HG03432 (cell line): Measurements from ENCODE around the gene MED16.
"Not testable (repeated sequence)": the region's sequence is repeated elsewhere in the genome, so short reads cannot be mapped to it uniquely, and the experiment has no call there.

Experiments
- ATAC-seq: cut with Tn5 transposase; IDR thresholded peaks from one replicate; pipeline ENCODE4 v1.9.1; 2021; ENCODE audit warnings: mild to moderate bottlenecking, moderate library complexity; ENCODE audit not compliant: unreplicated experiment

MED16 gene

DNA sequence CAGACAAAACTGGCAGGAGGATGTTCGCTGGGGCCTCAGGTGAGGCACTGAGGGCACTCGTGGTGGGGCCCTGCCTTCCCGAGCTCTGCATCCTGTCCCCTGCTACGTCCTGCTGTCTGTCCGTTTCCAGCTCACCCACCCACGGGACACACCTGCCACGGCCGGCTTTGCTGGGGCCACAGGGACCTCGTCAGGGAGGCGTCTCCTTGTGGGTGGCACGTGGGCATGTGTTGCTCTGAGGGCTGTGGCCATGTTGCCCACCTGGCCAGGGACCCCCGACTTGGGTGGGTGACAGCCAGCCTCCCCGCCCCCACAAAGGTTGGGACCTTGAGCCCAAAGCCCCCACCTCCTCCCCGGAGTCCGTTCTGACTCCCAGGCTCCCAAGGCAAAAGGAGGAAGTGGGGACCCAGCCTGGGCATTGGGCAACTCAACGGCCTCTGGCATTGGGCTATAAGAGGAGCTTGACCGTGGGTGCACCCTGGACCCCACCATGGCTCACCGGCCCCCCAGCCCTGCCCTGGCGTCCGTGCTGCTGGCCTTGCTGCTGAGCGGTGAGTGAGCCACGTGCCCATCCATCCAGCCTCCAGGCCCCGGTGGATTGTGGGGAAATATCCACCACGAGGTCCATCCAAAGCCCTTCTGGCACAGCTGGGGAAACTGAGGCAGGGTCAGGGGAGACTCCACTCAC lies 52.3 kb downstream of the MED16 start, which contains the start of gene PRTN3:
Gene PRTN3, plus strand, starts transcription at position 481 of the 688 bp plus-strand sequence. Its CDS starts 10 bp downstream, at position 491.
- ATAC-seq, result no peak

DNA sequence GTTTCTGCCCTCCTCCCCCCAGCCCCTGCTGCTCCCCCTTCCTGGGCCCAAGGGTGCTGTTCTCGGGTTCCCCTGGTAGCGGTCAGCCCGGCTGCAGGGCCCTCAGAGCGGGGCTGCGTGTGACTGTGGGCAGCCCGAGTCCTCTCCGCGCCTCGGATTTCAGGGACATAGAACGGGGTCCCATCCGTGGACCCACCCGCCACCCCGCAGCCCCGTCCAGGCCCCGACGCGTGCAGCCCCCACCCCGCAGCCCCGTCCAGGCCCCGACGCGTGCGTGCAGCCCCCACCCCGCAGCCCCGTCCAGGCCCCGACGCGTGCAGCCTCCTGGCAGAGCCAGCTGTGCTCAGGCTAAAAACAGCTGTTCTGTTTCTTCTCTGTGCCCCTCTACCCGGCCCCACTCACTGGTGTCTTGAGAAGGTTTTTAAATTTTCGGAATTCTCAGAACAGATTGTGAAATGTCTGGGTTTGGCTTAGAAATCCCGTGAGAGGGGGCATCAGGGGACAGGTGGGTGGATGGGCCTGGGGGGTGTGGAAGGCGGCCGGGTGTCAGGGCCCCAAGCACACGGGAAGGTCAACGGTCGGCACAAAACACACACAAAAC lies 57.7 kb downstream of the MED16 start:
- ATAC-seq, result no peak

DNA sequence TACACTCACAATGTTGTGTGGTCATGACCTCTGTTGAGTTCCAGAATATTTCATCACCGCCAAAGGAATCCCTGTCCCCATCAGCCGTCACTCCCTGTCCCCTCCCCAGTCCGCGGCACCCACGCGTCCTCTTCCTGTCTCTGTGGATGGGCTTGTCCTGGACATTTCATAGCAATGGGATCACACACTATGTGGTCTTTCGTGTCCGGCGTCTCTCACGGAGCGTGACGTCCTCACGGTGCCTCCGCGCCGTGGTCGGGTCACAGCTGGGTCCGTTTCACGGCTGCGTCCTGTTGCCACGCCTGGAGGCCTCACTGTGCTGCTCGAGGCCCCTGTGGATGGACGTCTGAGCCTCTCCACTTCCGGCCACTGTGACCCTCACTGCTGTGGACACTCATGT lies 58.8 kb downstream of the MED16 start:
- ATAC-seq, result no peak

DNA sequence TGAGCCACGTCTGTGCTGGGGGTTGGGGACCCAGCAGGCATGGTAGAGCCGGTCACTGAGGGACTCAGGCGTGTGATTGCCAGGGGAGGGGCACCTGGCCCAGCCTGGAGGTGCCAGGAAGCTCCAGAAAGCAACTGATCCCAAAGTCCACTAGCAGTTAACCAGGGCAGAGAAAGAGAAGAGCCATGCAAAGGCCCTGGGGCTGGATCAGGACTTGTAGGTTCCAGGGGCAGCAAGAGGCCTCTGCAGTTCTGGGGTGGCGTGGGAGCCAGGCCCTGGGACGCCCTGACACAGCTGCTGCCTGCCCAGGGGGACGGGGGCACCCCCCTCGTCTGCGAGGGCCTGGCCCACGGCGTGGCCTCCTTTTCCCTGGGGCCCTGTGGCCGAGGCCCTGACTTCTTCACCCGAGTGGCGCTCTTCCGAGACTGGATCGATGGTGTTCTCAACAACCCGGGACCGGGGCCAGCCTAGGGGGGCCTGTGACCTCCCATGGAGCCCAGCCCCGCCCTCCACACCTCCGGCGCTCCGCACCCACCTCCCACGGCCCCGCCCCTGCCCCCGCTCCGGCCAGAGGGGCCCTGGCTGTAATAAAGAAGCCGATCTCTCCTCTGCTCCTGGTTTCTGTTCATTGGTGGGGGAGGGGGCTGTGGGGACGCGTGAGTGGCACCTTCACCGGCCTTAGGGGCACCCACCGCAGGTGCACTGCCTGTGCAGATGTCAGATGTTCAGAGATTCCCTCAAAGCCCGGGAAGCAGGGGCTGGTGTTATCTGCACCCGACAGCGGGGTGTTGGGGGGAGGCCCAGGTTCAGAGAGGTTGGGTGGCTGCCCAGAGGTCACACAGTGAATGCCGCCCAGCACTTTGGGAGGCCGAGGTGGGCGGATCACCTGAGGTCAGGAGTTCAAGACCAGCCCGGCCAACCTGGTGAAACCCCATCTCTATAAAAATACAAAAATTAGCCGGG lies 61.3 kb downstream of the MED16 start:
- no peak for ATAC-seq

DNA sequence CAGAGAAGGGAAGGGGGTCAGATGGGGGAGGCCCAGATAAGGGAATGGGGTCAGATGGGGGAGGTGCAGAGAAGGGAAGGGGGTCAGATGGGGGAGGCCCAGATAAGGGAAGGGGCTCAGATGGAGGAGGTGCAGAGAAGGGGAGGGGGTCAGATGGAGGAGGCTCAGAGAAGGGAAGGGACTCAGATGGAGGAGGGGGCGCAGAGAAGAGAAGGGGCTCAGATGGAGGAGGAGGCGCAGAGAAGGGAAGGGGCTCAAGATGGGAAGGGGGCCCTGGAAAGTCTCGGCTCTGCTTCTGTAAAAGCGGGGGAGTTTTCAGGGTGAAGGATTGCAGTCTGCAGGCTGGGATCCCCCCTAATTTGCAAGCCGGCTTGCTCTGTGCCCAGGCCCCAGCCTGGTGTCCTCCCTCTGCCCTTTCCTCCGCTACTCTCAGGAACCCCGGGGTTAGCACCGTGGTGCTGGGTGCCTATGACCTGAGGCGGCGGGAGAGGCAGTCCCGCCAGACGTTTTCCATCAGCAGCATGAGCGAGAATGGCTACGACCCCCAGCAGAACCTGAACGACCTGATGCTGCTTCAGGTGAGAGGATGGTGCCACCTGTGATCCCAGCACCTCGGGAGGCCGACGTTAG lies 63.7 kb downstream of the MED16 start:
- ATAC-seq, result no peak

DNA sequence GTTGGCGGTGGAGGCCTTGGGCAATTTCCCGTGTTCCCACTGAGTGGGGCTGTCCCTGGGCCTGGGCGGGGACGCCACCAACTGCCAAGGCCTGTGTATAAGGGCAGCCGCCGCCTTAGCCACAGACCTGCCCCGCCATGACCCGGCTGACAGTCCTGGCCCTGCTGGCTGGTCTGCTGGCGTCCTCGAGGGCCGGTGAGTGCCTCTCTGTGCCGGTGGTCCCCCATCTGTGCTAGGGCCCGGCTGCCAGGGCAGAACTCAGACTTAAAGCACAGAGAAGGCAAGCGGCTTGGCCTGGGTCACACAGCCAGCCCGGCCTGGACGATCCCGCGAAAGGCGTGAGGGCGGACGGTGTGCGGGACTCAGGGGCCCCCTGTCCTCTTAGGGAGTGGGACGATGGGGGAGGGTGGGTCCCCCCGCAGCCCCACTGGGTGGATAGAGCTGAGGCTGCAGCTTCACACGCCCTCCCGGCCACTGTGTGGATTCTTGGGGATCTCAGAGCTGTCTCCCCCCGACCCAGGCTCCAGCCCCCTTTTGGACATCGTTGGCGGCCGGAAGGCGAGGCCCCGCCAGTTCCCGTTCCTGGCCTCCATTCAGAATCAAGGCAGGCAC lies 65.2 kb downstream of the MED16 start, which contains the start of gene AZU1:
Gene AZU1, plus strand, starts transcription at position 128 of the 612 bp plus-strand sequence. Its CDS starts 10 bp downstream, at position 138.
- no peak for ATAC-seq

DNA sequence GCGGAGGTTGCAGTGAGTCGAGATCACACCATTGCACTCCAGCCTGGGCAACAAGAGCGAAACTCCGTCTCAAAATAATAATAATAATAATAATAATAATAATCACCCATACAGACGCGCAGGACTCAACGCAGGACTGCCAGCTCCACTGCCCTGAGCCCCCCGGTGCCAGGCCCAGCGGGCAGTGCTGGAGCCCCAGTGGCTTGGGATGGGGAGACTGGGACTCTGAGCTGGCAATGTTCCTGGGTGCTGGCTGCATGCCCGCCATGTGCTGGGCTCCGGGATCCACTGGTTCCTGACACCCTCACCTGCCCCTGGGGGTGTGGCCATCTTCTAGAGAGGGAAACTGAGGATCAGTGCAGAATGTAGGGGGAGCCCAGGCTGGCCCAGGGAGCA lies 65.7 kb downstream of the MED16 start:
- ATAC-seq, result no peak

DNA sequence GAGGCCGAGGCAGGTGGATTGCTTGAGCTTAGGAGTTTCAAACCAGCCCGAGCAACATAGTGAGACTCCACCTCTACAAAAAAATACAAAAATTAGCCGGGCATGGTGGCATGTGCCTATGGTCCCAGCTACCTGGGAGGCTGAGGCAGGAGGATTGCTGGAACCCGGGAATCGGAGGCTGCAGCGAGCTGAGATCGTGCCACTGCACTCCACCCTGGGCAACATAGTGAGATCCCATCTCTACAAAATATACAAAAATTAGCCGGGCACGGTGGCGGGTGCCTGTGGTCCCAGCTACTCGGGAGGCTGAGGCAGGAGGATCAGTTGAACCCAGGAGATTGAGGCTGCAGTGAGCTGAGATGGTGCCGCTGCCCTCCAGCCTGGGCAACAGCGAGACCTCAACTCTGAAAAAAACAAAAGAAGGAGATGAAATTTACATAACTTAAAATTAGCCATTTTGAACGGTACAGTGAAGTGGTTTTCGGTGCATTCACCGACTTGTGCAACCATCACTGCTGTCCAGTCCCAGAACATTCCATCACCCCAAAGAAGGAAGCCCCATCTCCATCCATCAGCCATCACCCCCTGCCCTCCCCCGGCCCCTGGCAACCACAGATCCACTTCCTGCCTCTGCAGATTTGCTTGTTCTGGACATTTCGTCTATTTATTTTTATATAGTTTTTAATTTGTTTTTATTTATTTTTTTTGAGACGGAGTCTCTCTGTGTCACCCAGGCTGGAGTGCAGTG lies 66.9 kb downstream of the MED16 start:
- no peak for ATAC-seq

DNA sequence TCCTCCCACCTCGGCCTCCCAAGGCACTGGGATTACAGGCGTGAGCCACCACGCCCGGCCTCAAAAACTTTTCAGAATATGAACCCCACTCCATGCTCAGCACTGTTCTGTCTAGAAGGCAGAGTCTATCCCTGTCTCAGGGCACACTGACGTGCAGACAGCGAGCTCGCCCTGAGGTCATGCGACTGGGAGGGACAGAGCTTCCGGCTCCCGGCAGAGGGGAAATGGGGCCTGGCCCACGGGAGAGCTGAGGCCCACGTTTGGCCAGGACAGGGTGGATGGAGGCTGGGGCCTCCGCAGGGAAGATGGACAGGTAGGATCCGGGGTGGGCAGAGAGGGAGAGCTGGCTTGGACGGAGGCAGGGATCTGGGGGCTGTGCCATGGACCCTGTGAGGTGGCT lies 68.1 kb downstream of the MED16 start:
- ATAC-seq, result no peak

DNA sequence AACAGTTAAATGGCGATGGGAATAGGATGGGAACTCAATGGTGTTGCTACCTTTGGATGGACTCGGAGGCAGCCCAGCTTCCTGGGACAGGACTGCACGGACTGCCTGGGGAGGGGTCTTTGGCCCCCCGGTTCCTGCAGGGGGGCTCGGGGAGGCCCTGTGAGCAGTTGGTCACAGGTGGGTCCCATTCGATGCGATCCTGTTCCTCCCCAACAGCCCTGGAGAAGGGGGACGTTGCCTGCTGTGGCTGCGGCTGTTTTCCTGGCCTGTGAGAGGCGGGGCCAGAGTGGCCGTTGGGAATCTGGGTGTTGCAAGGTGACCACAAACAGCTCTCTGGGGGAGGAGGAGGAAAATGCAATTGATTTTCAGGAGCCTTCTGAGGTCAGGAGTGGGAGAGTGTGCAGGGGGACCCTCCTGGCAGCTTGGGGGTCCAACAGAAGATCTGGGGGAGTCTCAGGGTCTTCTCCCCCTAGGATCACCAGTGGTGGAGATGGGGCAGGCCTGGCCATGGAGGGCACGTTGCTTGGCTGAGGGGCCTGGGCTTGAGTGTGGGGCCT lies 69.3 kb downstream of the MED16 start:
- ATAC-seq, result no peak

DNA sequence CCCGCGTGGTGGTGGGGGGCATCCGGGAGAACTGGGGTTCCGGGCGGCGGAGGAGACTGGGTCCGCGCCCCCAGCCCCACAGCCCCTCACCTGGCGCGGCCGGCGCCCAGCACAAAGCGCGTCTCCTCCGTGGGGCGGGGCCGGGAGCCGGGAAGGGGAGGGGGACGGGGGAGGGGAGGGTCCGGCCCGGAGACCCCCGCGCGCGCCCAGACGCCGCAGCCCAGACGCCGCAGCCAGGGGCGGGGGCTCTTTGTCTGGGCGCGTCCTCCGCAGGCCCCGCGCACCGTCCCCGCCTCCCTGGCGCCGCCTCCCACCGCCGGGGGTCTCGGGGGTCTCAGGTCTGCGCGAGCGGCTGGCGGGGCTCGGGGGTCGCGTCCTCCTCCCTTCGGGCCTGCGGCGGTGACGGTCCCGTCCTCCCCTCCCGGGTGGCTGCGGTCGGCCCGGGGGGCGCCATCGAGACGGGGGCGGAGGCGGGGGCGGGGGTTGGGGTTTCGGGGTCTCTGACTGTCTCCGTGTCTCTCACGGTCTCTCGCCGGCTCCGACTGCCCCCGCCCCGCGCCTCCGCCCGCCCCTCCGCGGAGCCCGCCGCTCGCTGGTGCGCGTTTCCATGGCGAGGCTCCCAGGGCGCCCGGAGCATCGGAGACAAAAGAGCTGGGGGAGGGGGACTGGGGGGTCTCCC lies 71.0 kb downstream of the MED16 start, which contains the start of gene PLPPR3:
Gene PLPPR3, minus strand, starts transcription at position 131 of the 679 bp plus-strand sequence. CDS start 396 bp downstream, outside the sequence.
- no peak for ATAC-seq

DNA sequence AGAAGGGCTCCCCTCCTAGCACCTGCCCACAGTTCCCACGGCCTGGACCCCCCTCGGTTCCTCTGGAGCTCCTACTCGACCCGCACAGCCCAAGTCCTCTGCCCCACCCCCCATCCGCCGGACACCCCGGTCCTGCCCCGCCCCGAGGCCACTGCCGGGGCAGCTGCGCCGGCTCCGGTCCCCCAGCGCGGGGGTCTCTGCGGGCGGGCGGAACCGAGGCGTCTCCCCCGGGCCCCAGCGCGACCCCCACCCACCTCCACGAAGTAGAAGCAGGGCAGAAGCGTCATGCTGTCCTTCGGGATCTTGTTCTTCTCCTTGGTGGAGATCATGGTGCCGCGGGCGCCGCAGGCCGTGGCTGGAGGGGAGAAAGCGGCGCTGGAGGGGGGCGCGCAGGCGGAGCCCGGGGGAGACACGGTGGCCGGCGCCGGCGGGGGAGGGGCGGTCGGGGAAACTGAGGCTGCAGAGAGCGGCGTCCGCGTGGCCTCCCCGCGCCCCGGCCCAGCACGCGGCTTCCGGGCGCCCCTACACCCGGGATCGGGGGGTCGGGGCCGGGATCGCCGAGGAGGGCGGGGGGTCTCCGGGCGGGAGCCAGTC lies 71.7 kb downstream of the MED16 start:
- no peak for ATAC-seq

DNA sequence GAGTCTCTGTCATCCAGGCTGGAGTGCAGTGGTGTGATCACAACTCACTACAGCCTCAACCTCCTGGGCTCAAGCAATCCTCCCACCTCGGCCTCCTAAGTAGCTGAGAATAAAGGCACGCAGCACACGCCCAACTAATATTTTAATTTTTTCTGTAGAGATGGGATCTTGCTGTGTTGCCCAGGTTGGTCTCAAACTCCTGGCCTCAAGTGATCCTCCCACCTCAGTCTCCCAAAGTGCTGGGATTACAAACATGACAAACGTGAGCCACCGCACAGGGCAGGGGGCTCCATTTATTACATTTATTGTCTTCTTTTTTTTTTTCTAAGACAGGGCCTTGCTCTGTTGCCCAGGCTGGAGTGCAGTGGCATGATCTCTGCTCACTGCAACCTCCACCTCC lies 72.8 kb downstream of the MED16 start:
- not testable (repeated sequence) for ATAC-seq
